KMS-11 (cell line): ENCODE data around the gene TSPEAR.

ENCODE experiments used
- H2AFZ ChIP-seq: fragments of 200-600 bp; sonication (generic); 2 replicates; pipeline ENCODE4 v1.6.1; 2016; ENCODE audit warnings: antibody characterized with exemption, mixed run types, low read depth
- H3K27ac ChIP-seq: fragments of 200-600 bp; sonication (generic); 2 replicates; pipeline ENCODE4 v1.6.1; 2016; ENCODE audit warnings: mild to moderate bottlenecking, mixed run types
- H3K27me3 ChIP-seq: fragments of 200-600 bp; sonication (generic); 2 replicates; pipeline ENCODE4 v1.6.1; 2017; ENCODE audit warnings: mild to moderate bottlenecking, low read depth, mixed run types, moderate library complexity; ENCODE audit not compliant: insufficient read depth
- H3K36me3 ChIP-seq: fragments of 200-600 bp; sonication (generic); 2 replicates; pipeline ENCODE4 v1.6.1; 2017; ENCODE audit warnings: mild to moderate bottlenecking, mixed run types; ENCODE audit not compliant: insufficient read depth
- H3K4me1 ChIP-seq: fragments of 200-600 bp; sonication (generic); 2 replicates; pipeline ENCODE4 v1.6.1; 2016; ENCODE audit warnings: mild to moderate bottlenecking, low read depth, mixed run types; ENCODE audit not compliant: poor library complexity, severe bottlenecking
- H3K4me2 ChIP-seq: fragments of 200-600 bp; sonication (generic); 2 replicates; pipeline ENCODE4 v1.7.0; 2016; ENCODE audit warnings: mild to moderate bottlenecking, mixed run types
- H3K4me3 ChIP-seq: fragments of 200-600 bp; sonication (generic); IDR thresholded peaks from 2 replicates; pipeline ENCODE4 v1.6.1; 2017; ENCODE audit warnings: low read depth, low read length, mixed read lengths; ENCODE audit not compliant: insufficient read depth
- H3K79me2 ChIP-seq: fragments of 200-600 bp; sonication (generic); 2 replicates; pipeline ENCODE4 v1.6.1; 2016; ENCODE audit warnings: low read depth, mixed run types; ENCODE audit not compliant: insufficient read depth
- H3K9ac ChIP-seq: fragments of 200-600 bp; sonication (generic); 2 replicates; pipeline ENCODE4 v1.6.1; 2016; ENCODE audit warnings: mild to moderate bottlenecking, mixed run types
- H4K20me1 ChIP-seq: fragments of 200-600 bp; sonication (generic); 2 replicates; pipeline ENCODE4 v1.6.1; 2016; ENCODE audit warnings: mild to moderate bottlenecking, mixed run types; ENCODE audit not compliant: insufficient read depth
- TF ChIP-seq, protein P1 (sequence below): fragments of 200-600 bp; sonication (generic); conservative IDR thresholded peaks from 2 replicates; pipeline ENCODE4 v1.6.1; 2017; ENCODE audit warnings: low read depth, mild to moderate bottlenecking, antibody characterized with exemption, low read length, moderate library complexity, mixed read lengths

Gene TSPEAR

DNA sequence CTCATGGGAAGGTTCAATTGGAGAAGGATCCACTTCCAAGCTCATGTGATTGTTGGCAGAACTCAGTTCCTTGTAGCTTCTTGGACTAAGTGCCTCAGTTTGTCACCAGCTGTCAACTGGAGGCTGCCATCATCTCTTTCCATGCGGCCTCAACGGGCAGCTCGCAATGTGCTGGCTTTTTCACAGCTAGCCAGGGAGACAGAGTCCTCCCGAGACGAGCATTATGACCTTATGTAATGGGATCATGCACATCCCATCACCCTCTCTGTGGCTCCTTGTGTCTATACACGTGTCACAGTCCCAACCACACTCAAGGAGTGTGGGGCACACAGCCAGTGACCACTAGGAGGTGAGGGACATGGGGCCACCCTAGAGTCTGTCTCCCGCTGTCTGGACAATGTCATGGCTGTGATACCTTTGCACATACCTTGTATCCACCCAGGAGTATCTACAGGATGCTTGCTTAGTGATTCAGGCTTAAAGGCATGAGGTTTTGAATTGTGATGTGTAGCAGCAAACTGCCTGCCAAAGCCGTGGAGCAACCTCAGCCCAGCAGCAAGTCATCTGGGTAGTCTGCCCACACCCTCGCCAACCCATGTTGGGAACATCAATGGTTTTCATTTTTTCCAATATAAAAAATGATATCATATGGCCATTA lies 115.2 kb downstream of the TSPEAR start:
- H3K4me2 ChIP-seq, result no peak overlapping the region
- H4K20me1 ChIP-seq, result no peaks in the 10 kb centered on the region
- no peak overlapping the region for H2AFZ ChIP-seq
- no peaks in the 10 kb centered on the region for H3K36me3 ChIP-seq
- peaks cover 70% of the 10 kb centered on the region; the same call in 1 of the 2 replicates for H3K27me3 ChIP-seq
- H3K4me3 ChIP-seq, result no peak overlapping the region
- no peaks in the 10 kb centered on the region for H3K4me1 ChIP-seq
- TF ChIP-seq, protein P1, sequence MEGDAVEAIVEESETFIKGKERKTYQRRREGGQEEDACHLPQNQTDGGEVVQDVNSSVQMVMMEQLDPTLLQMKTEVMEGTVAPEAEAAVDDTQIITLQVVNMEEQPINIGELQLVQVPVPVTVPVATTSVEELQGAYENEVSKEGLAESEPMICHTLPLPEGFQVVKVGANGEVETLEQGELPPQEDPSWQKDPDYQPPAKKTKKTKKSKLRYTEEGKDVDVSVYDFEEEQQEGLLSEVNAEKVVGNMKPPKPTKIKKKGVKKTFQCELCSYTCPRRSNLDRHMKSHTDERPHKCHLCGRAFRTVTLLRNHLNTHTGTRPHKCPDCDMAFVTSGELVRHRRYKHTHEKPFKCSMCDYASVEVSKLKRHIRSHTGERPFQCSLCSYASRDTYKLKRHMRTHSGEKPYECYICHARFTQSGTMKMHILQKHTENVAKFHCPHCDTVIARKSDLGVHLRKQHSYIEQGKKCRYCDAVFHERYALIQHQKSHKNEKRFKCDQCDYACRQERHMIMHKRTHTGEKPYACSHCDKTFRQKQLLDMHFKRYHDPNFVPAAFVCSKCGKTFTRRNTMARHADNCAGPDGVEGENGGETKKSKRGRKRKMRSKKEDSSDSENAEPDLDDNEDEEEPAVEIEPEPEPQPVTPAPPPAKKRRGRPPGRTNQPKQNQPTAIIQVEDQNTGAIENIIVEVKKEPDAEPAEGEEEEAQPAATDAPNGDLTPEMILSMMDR, result no peak
- no peak overlapping the region for H3K27ac ChIP-seq
- no peak overlapping the region for H3K9ac ChIP-seq
- no peaks in the 10 kb centered on the region for H3K79me2 ChIP-seq

DNA sequence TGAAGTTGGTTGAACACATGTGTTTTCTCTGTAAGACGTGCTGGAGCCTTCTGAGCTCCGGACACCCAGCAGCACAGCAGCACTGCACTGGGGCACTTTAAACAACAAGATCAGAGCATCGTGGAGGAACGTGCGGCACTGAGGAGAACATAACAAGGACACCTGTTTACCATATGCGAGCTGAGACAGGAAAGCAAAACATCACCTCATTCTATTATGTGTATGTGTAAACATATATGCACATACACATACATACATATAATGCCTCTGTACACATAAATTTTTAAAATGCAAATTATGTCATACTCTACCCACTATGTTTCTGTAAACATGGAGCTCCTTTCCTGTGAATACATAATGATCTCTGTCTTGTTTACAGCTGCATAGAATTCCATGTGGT lies 115.8 kb downstream of the TSPEAR start:
- H3K4me3 ChIP-seq, result no peak overlapping the region
- no peak overlapping the region for H3K27ac ChIP-seq
- no peak overlapping the region for H3K9ac ChIP-seq
- no peaks in the 10 kb centered on the region for H3K36me3 ChIP-seq
- no peak overlapping the region for H2AFZ ChIP-seq
- no peak overlapping the region for H3K4me2 ChIP-seq
- no peaks in the 10 kb centered on the region for H3K79me2 ChIP-seq
- H4K20me1 ChIP-seq, result no peaks in the 10 kb centered on the region
- TF ChIP-seq, protein P1, result no peak
- H3K27me3 ChIP-seq, result peaks cover 70% of the 10 kb centered on the region; the same call in 1 of the 2 replicates
- no peaks in the 10 kb centered on the region for H3K4me1 ChIP-seq

DNA sequence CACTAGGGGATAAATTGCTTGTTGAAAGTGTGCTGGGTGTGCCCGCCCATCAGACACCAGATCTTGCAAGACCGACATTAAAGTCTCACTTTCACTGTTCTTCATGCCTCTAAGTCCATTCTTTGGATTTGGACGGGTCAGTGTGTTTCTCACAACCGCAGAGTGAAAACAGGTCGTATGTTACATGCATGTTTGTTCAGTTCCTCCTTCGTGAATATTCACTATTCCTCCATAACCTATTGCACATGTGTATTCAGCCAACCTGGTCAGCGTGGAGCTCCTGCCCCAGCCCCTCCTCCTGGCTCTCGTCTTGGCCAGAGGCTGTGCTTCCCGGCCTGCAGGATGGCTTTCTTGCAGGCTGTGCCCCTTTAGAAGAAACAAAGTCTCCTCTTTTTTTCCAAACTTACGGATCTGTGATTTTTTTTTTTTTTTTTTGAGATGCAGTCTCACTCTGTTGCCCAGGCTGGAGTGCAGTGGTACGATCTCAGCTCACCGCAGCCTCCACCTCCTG lies 116.9 kb downstream of the TSPEAR start:
- no peaks in the 10 kb centered on the region for H4K20me1 ChIP-seq
- H3K27ac ChIP-seq, result no peak overlapping the region
- no peak overlapping the region for H3K4me2 ChIP-seq

DNA sequence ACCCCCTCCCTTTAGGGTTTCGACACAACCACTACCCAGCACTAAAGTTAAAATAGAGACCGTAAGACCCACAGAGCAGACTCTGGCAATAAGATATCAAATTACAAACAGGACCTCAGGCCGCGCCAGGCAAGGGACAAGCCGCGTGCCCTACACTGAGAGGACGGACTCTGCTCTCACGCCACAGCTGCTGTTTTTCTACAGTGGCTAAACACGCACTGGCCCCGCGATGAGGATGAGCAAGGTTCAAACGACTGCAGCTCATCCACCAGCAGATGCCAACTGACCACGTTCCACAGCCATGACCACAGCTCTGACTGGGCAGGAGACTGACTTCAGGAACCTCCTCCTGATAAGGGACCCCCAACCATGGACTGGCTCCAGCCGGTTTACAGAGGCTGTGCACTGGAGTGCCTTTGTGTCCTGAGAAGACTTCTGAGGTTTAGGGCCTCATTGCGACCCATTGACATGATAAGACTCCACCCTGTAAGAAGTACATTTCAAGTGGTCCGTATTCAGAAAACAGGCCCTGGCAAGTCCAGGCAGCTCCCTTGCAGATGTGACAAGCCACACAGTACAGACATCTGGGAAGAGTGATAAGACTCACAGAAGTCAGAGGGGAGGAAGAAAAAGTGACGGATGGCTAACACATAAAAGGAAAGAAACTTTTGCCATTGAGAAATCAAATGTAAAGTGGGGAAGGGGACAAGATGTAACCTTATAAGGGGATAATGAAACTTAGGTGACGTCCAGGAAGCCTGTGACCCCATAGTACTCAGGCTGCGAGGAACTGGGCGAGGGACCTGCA lies 117.6 kb downstream of the TSPEAR start:
- TF ChIP-seq, protein P1, result no peak
- Histone ChIP-seq H4K20me1 (no peaks in the 10 kb centered on the region), H3K79me2 (no peaks in the 10 kb centered on the region), H3K9ac (no peak overlapping the region), H3K4me2 (no peak overlapping the region), H3K4me1 (no peaks in the 10 kb centered on the region), H3K4me3 (no peak overlapping the region), H2AFZ (no peak overlapping the region), H3K27ac (no peak overlapping the region), H3K27me3 (peaks cover 62% of the 10 kb centered on the region; the same call in 1 of the 2 replicates), H3K36me3 (no peaks in the 10 kb centered on the region)

More for the DNA sequence above, 116.9 kb downstream of the TSPEAR start:
- no peak overlapping the region for H3K4me3 ChIP-seq
- peaks cover 63% of the 10 kb centered on the region; the same call in 1 of the 2 replicates for H3K27me3 ChIP-seq
- H3K36me3 ChIP-seq, result no peaks in the 10 kb centered on the region
- no peaks in the 10 kb centered on the region for H3K4me1 ChIP-seq
- H3K9ac ChIP-seq, result no peak overlapping the region
- no peak overlapping the region for H2AFZ ChIP-seq
- TF ChIP-seq, protein P1, result no peak
- no peaks in the 10 kb centered on the region for H3K79me2 ChIP-seq
